GM11168 (cell line): Measurements from ENCODE around the gene GALNT1.

Source experiments
- in situ Hi-C: fragments of 300-500 bp; cut with MboI; formaldehyde crosslinking; loops from one replicate; pipeline ENCODE4 v1.12.0; 2022; ENCODE audit warnings: low sequenced_read_pairs; ENCODE audit not compliant: unreplicated experiment

The GALNT1 gene

GRCh38 chr18:35661483-35662146 lies 80.1 kb downstream of the GALNT1 start:
- in situ Hi-C loops, result no loop called here

- in situ Hi-C loops, result no loop called here
Observed at GRCh38 chr18:35662293-35663062, 80.9 kb downstream of the GALNT1 start.

- in situ Hi-C loops, result no loop called here
Observed at GRCh38 chr18:35671966-35672603, 90.5 kb downstream of the GALNT1 start.

- in situ Hi-C loops, result no loop called here
Observed at GRCh38 chr18:35672897-35673296, 91.4 kb downstream of the GALNT1 start.

GRCh38 chr18:35673682-35674081 lies 92.1 kb downstream of the GALNT1 start:
- in situ Hi-C loops, result no loop called here

- in situ Hi-C loops, result no loop called here
Observed at GRCh38 chr18:35680139-35680551, 98.6 kb downstream of the GALNT1 start.

GRCh38 chr18:35682281-35682867 lies 100.8 kb downstream of the GALNT1 start:
- in situ Hi-C loops, result no loop called here

- in situ Hi-C loops, result no loop called here
Observed at GRCh38 chr18:35683021-35683420, 101.5 kb downstream of the GALNT1 start.

- in situ Hi-C loops, result no loop called here
Observed at GRCh38 chr18:35688757-35689156, 107.2 kb downstream of the GALNT1 start.

GRCh38 chr18:35689728-35690127 lies 108.2 kb downstream of the GALNT1 start:
- in situ Hi-C loops, result no loop called here

GRCh38 chr18:35691625-35692024 lies 110.1 kb downstream of the GALNT1 start:
- in situ Hi-C loops, result no loop called here

GRCh38 chr18:35692866-35693265 lies 111.3 kb downstream of the GALNT1 start:
- in situ Hi-C loops, result no loop called here

GRCh38 chr18:35693829-35694228 lies 112.3 kb downstream of the GALNT1 start:
- in situ Hi-C loops, result no loop called here

GRCh38 chr18:35694808-35695207 lies 113.3 kb downstream of the GALNT1 start:
- in situ Hi-C loops, result no loop called here

GRCh38 chr18:35695384-35695783 lies 113.8 kb downstream of the GALNT1 start:
- in situ Hi-C loops, result no loop called here

- in situ Hi-C loops, result no loop called here
Observed at GRCh38 chr18:35695803-35696202, 114.3 kb downstream of the GALNT1 start.

GRCh38 chr18:35696307-35696706 lies 114.8 kb downstream of the GALNT1 start:
- in situ Hi-C loops, result no loop called here

GRCh38 chr18:35697869-35698268 lies 116.3 kb downstream of the GALNT1 start:
- in situ Hi-C loops, result no loop called here

GRCh38 chr18:35703043-35703688 lies 121.6 kb downstream of the GALNT1 start:
- in situ Hi-C loops, result no loop called here

GRCh38 chr18:35705988-35706387 lies 124.4 kb downstream of the GALNT1 start:
- in situ Hi-C loops, result no loop called here
